ENCODE results near the gene DPM1. TPM values are rescaled to one million over a fixed set of nuclear protein-coding genes. Genes with fewer than 3 reads are reported as not detected.

DPM1 gene
- total and polyA plus RNA-seq, 3 donors from 2014 or later = 44.5 to 71.0 (median 54.3) TPM

DNA sequence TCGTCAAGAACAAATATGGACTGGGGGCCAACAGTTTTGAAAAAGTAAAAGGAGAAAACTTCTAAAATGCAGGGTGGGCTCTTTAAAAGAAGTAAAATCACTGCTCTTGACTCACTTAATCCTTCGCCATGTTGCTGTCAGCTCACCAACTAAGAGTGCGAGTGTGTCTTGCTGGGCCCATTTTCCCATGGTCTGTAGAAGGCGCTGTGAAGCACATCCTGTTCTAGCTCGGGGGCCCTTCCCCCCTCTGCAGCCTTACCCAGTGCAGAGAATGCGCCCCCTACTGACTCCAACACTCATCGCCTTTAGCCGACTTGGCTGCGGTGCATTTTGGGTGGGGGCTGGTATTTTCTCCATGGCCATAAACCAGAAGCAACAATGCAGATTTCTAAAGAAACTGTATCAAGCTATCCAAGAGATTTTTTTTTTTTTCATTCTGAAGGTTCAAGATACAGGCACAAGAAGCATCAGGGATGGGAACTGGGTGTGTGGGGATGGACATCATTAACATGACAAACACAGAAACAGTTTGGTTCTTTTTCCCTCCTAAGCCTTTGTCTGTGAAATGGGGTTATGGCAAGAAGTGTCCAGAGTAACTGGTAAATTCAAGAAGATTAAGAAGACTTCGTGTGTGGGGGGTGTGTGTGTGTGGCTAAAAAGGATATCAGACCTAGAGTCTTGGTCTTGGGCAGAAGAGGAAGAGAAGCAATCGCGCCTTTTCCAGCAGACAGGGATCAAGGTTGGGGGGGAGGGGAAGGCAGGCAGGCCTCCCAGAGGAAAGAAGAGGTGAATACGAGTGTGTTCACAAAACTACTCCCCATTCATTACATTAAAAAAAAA is 28.8 kb downstream of the DPM1 start:
- WGBS, 2 donors = 7 to 8% methylated on average over 13 of the region's 13 CpGs
- intact Hi-C loops (cut with DNase I; ENCODE audit: low total_unique reads) = loop anchor here (10.0 kb wide), 1 partner anchor 135 kb away; the partner anchor contains the start of gene BCAS4

DNA sequence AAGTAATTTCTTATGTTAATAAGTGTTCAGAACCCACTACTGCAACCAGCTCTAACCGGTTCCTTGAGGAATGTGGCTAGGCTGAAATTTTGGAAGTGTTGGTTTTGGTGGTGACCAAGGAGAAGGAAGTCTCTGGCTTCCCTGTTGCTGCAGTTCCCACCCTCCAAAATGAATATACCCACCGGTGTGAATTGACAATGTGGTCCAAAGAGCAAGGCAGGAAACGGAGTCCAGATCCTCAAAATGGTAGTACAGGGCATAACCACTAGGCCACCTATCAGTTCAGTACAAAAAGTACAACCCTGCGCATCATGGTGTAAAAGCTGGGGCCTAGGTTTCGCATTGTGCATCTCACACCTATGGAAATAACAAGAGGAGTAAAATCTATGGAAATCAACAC is 29.9 kb downstream of the DPM1 start:
- no peak for TF ChIP-seq POLR2A (IDR thresholded peaks at IDR 0.05)
- TF ChIP-seq, protein P1, sequence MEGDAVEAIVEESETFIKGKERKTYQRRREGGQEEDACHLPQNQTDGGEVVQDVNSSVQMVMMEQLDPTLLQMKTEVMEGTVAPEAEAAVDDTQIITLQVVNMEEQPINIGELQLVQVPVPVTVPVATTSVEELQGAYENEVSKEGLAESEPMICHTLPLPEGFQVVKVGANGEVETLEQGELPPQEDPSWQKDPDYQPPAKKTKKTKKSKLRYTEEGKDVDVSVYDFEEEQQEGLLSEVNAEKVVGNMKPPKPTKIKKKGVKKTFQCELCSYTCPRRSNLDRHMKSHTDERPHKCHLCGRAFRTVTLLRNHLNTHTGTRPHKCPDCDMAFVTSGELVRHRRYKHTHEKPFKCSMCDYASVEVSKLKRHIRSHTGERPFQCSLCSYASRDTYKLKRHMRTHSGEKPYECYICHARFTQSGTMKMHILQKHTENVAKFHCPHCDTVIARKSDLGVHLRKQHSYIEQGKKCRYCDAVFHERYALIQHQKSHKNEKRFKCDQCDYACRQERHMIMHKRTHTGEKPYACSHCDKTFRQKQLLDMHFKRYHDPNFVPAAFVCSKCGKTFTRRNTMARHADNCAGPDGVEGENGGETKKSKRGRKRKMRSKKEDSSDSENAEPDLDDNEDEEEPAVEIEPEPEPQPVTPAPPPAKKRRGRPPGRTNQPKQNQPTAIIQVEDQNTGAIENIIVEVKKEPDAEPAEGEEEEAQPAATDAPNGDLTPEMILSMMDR (IDR thresholded peaks at IDR 0.05) = peak in 1 of 3 experiments; percentile 24
- Histone ChIP-seq H3K9me3 (no peaks in the 10 kb centered on the region), H3K36me3 (ENCODE audit: low read depth, missing control alignments) (no peaks in the 10 kb centered on the region), H3K27me3 (no peaks in the 10 kb centered on the region), H3K27ac (peak overlapping the region; percentile 1 to 31), H3K4me3 (peak overlapping the region in 1 of 2 donors; percentile 86), H3K4me1 (peaks cover 19% of the 10 kb centered on the region)
- WGBS, 2 donors = 34 to 51% methylated on average over 5 of the region's 5 CpGs
- DNase-seq = no peak
- intact Hi-C loops (cut with DNase I; ENCODE audit: low total_unique reads) = loop anchor here (10.0 kb wide), 1 partner anchor 134 kb away; the partner anchor contains the start of gene BCAS4

More for the DNA sequence above, 28.8 kb downstream of the DPM1 start:
- H3K27me3 ChIP-seq = no peaks in the 10 kb centered on the region
- peaks cover 19% of the 10 kb centered on the region for H3K4me1 ChIP-seq
- no peaks in the 10 kb centered on the region for H3K36me3 ChIP-seq (ENCODE audit: low read depth, missing control alignments)
- TF ChIP-seq POLR2A (IDR thresholded peaks at IDR 0.05) = no peak
- TF ChIP-seq, protein P1 (IDR thresholded peaks at IDR 0.05) = peak; percentile 82 to 92 (median 90)
- peak overlapping the region; percentile 84 to 97 for H3K27ac ChIP-seq
- peak; percentile 97 for DNase-seq
- H3K4me3 ChIP-seq = peak overlapping the region; percentile 83 to 86
- H3K9me3 ChIP-seq = no peaks in the 10 kb centered on the region

DNA sequence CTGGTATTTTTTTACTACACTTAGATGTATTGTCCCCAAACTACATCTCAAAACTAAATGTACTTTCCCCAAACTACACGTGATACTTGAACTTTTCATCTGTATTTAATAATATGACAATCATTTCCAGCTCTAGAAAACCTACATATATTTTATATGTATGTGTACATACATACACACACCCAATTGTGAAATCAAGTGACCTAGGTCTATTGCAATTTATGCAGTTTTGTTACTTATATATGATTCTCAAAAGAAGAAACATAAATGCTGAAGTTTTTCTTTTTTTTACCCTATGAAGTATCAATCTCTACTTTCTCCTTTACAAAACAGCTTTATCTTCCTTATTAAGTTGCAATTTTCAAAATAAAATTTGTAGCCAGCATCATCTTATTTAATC is 31.8 kb downstream of the DPM1 start:
- no peaks in the 10 kb centered on the region for H3K36me3 ChIP-seq (ENCODE audit: low read depth, missing control alignments)
- no peak overlapping the region for H3K27ac ChIP-seq
- no peak for DNase-seq
- no peaks in the 10 kb centered on the region for H3K9me3 ChIP-seq
- TF ChIP-seq POLR2A (IDR thresholded peaks at IDR 0.05) = no peak
- TF ChIP-seq, protein P1 (IDR thresholded peaks at IDR 0.05) = no peak
- intact Hi-C loops (cut with DNase I; ENCODE audit: low total_unique reads) = loop anchor here (10.0 kb wide), 1 partner anchor 132 kb away; the partner anchor contains the start of gene BCAS4
- H3K4me1 ChIP-seq = peaks cover 26% of the 10 kb centered on the region
- no peak overlapping the region for H3K4me3 ChIP-seq
- 26 to 39% methylated on average over 1 of the region's 1 CpG for WGBS, 2 donors
- H3K27me3 ChIP-seq = no peaks in the 10 kb centered on the region

DNA sequence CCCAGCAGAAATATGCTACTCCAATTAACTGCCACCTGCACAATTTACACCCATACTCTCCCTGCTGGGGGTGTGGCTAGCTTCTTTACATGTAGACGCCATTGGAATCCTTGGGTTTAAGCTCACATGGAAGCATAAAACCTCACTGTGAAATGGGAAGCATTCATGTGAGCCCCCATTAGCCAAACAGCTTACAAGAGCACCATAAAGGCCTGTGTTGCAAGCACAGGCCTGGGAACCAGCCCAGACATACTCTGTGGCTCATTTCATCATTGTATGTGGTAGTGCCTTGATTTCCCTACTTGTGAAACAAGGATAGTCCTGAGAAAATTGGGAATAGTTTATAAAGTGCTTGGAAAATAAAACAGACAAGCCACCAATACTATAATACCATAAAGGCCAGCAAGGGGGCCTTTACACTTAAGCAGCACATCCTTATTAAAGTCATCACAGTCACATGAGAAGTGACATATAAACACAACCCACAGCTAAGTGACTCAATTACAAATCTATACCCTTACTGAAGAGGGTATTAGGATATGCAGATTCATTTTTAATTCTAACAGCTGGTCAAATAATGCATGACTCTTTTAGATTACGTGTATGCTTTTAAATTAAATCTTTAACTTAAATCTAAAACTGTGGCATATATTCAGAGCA is 33.9 kb downstream of the DPM1 start:
- Histone ChIP-seq H3K27me3 (no peaks in the 10 kb centered on the region), H3K4me3 (no peak overlapping the region), H3K27ac (no peak overlapping the region), H3K9me3 (no peaks in the 10 kb centered on the region), H3K4me1 (peaks cover 32% of the 10 kb centered on the region), H3K36me3 (ENCODE audit: low read depth, missing control alignments) (no peaks in the 10 kb centered on the region)
- DNase-seq = no peak
- TF ChIP-seq, protein P1 (IDR thresholded peaks at IDR 0.05) = no peak
- TF ChIP-seq POLR2A (IDR thresholded peaks at IDR 0.05) = no peak
- intact Hi-C loops (cut with DNase I; ENCODE audit: low total_unique reads) = loop anchor here (10.0 kb wide), 1 partner anchor 130 kb away; the partner anchor contains the start of gene BCAS4
- WGBS, 2 donors = 53 to 57% methylated on average over 2 of the region's 2 CpGs

Measured in testis (tissue), 3 donors.